Calu3 (cell line): ENCODE measurements around the gene BMP7. TPM values are rescaled to one million over a fixed set of nuclear protein-coding genes. Genes with fewer than 3 reads are reported as not detected.

ENCODE experiments used
- BruUV-seq: library from RNA; stranded (reverse); fragments of 400-500 nt; replicated peaks from 2 replicates; lab custom pipeline; 2021; lab: Mats Ljungman, UMichigan
- CTCF ChIA-PET: fragments of 300-600 bp; sonication (Branson Sonifier 250); formaldehyde crosslinking; loops from one replicate; lab custom pipeline; 2022; ENCODE audit warnings: antibody characterized with exemption; lab: Charles Lee
- DNase-seq: peaks from one replicate; pipeline ENCODE4 v3.0.0; 2022
- H3K27ac Mint-ChIP-seq: one replicate; pipeline ENCODE4 v1.8.0; 2022; ENCODE audit warnings: mixed read lengths; ENCODE audit not compliant: unreplicated experiment
- H3K27me3 Mint-ChIP-seq: one replicate; pipeline ENCODE4 v1.8.0; 2022; ENCODE audit warnings: mixed read lengths; ENCODE audit not compliant: unreplicated experiment
- H3K36me3 Mint-ChIP-seq: one replicate; pipeline ENCODE4 v1.8.0; 2022; ENCODE audit warnings: mild to moderate bottlenecking, moderate library complexity, mixed read lengths; ENCODE audit not compliant: insufficient read depth, unreplicated experiment
- H3K4me1 Mint-ChIP-seq: one replicate; pipeline ENCODE4 v1.8.0; 2022; ENCODE audit warnings: mild to moderate bottlenecking, low read depth, mixed read lengths; ENCODE audit not compliant: unreplicated experiment
- H3K4me3 Mint-ChIP-seq: one replicate; pipeline ENCODE4 v1.8.0; 2022; ENCODE audit warnings: mild to moderate bottlenecking, low read depth, moderate library complexity, mixed read lengths; ENCODE audit not compliant: unreplicated experiment
- H3K9me3 Mint-ChIP-seq: one replicate; pipeline ENCODE4 v1.8.0; 2022; ENCODE audit warnings: low read depth, mixed read lengths; ENCODE audit not compliant: unreplicated experiment
- CTCF ChIP-seq: fragments of 200-600 bp; IDR thresholded peaks from one replicate; pipeline ENCODE4 v1.8.0; 2022; ENCODE audit warnings: antibody characterized with exemption; ENCODE audit not compliant: unreplicated experiment
- intact Hi-C: fragments of 100-400 bp; cut with micrococcal nuclease; formaldehyde crosslinking; loops from one replicate; pipeline ENCODE4 v1.10.0; 2022; ENCODE audit not compliant: unreplicated experiment
- total RNA-seq: library from RNA; stranded (reverse); gene quantifications from 2 replicates; pipeline ENCODE4 v1.2.3, GENCODE V29; 2022

BMP7 gene
- total RNA-seq, 1 experiment from 2014 or later, result not detected

GRCh38 chr20:57237585-57237953 lies 28.9 kb downstream of the BMP7 start:
- H3K27me3 Mint-ChIP-seq, result peaks cover 94% of the 10 kb centered on the region
- CTCF ChIA-PET, result interaction anchor here (0.6 kb wide), 1 partner anchor 11 kb away, joined by 3 read pairs; no protein-coding TSS in a partner anchor

GRCh38 chr20:57236813-57237584 lies 29.4 kb downstream of the BMP7 start:
- no TSS peak for BruUV-seq
- intact Hi-C loops, result no loop called here
- Mint-ChIP-seq H3K9me3 (peaks cover 5% of the 10 kb centered on the region), H3K36me3 (no peaks in the 10 kb centered on the region), H3K4me1 (no peaks in the 10 kb centered on the region), H3K4me3 (no peak overlapping the region), H3K27ac (no peak overlapping the region), H3K27me3 (peaks cover 100% of the 10 kb centered on the region)
- no peak for TF ChIP-seq CTCF
- CTCF ChIA-PET, result interaction anchor here (0.6 kb wide), 2 partner anchors 8 to 10 kb away, joined by 3 to 4 read pairs; no protein-coding TSS in a partner anchor
- no peak for DNase-seq

More at GRCh38 chr20:57237585-57237953, 28.9 kb downstream of the BMP7 start:
- intact Hi-C loops, result no loop called here
- Mint-ChIP-seq H3K9me3 (peaks cover 5% of the 10 kb centered on the region), H3K36me3 (no peaks in the 10 kb centered on the region), H3K4me1 (no peaks in the 10 kb centered on the region), H3K27ac (no peak overlapping the region), H3K4me3 (no peak overlapping the region)
- no peak for DNase-seq
- BruUV-seq, result no TSS peak
- TF ChIP-seq CTCF, result no peak

- BruUV-seq, result no TSS peak
- TF ChIP-seq CTCF, result no peak
- intact Hi-C loops, result no loop called here
- CTCF ChIA-PET, result interaction anchor here (0.8 kb wide), 1 partner anchor 11 kb away, joined by 4 read pairs; no protein-coding TSS in a partner anchor
- H3K4me1 Mint-ChIP-seq, result no peaks in the 10 kb centered on the region
- DNase-seq, result no peak
- H3K27ac Mint-ChIP-seq, result no peak overlapping the region
- H3K4me3 Mint-ChIP-seq, result no peak overlapping the region
- H3K27me3 Mint-ChIP-seq, result peaks cover 95% of the 10 kb centered on the region
- no peaks in the 10 kb centered on the region for H3K36me3 Mint-ChIP-seq
- H3K9me3 Mint-ChIP-seq, result peaks cover 2% of the 10 kb centered on the region
Observed at GRCh38 chr20:57234556-57235251, 31.7 kb downstream of the BMP7 start.

GRCh38 chr20:57231951-57232428 lies 34.5 kb downstream of the BMP7 start:
- no peak for TF ChIP-seq CTCF
- peaks cover 95% of the 10 kb centered on the region for H3K27me3 Mint-ChIP-seq
- CTCF ChIA-PET, result no interaction called here
- intact Hi-C loops, result no loop called here
- DNase-seq, result no peak
- no peak overlapping the region for H3K27ac Mint-ChIP-seq
- no peaks in the 10 kb centered on the region for H3K36me3 Mint-ChIP-seq
- no TSS peak for BruUV-seq
- H3K4me1 Mint-ChIP-seq, result no peaks in the 10 kb centered on the region
- H3K9me3 Mint-ChIP-seq, result no peaks in the 10 kb centered on the region
- no peak overlapping the region for H3K4me3 Mint-ChIP-seq
